Erythroblast (primary cell): ENCODE data around the gene CACNA1D.

Source experiments
- GATA1 ChIP-seq: IDR thresholded peaks from 2 replicates; pipeline ENCODE4 v1.6.1; 2011; ENCODE audit warnings: low read depth, mild to moderate bottlenecking, control low read depth, low read length, moderate library complexity
- POLR2A ChIP-seq: IDR thresholded peaks from 2 replicates; pipeline ENCODE4 v1.6.1; 2011; ENCODE audit warnings: mild to moderate bottlenecking, low read length

DNA sequence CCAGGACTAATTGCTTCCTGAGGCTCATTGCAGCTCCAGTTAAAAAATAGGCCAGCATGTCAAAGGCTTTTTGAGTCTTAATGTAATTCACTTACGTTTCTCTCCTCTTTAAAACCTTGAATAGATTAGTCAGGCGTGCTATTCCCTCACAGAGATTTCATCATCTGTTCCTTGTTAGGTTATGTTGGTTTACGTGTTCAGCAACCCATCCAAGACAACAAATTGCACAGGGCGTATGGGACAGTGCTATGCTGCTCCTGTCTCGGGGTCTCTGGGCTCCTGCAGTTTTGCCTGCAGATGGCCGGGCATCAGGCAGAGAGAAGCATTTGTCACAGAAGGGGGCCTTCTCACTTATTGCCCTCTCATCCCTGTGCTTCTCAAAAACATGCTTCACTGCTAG lies 234.7 kb downstream of the CACNA1D start:
- TF ChIP-seq POLR2A, result no peak
- no peak for TF ChIP-seq GATA1
